GM12878 (cell line): ENCODE data around the gene SPA17.

Experiments used
- EZH2 ChIP-seq: IDR thresholded peaks from 2 replicates; pipeline ENCODE4 v1.6.1; 2012; ENCODE audit warnings: low read depth, mild to moderate bottlenecking, control low read depth, inconsistent platforms, low read length, borderline replicate concordance; ENCODE audit not compliant: control insufficient read depth
- JUNB ChIP-seq: IDR thresholded peaks from 2 replicates; pipeline ENCODE4 v1.6.1; 2016; ENCODE audit warnings: antibody characterized with exemption, mild to moderate bottlenecking
- POLR2AphosphoS5 ChIP-seq: IDR thresholded peaks from 2 replicates; pipeline ENCODE4 v1.6.1; 2011; ENCODE audit warnings: mild to moderate bottlenecking, low read length, inconsistent platforms
- TF ChIP-seq, protein P1 (sequence below), 3 experiments: IDR thresholded peaks in 2 of 3; conservative IDR thresholded peaks in 1 of 3; 2 replicates each; pipeline ENCODE4 v1.5.1; 2011; ENCODE audit warnings: low read depth in 3 of 3, low read length in 3 of 3, mild to moderate bottlenecking in 3 of 3, control low read depth in 2 of 3, moderate library complexity in 2 of 3, inconsistent platforms in 1 of 3, mixed read lengths in 1 of 3; ENCODE audit not compliant: control insufficient read depth in 2 of 3, insufficient read depth in 1 of 3; ENCODE audit errors: extremely low read depth in 1 of 3

DNA sequence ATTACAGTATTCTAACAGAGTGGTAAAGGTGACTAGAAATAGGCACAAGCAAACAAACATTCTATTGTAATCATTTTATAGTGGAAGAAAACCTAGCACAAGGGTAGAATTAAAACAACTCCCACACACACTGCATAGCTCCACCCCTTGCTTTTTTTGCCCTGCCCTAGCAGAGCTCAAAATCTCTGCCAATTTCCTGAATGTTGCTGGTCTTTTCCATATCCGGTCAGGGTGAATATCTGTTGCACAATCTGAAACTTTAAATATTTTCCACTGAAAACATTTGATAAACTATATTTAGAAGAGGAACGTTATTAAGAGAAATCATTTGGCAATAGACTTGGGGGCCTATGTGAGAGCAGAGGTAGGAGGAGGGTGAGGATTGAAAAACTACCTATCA, 2.7 kb downstream of the SPA17 start:
- TF ChIP-seq, protein P1, sequence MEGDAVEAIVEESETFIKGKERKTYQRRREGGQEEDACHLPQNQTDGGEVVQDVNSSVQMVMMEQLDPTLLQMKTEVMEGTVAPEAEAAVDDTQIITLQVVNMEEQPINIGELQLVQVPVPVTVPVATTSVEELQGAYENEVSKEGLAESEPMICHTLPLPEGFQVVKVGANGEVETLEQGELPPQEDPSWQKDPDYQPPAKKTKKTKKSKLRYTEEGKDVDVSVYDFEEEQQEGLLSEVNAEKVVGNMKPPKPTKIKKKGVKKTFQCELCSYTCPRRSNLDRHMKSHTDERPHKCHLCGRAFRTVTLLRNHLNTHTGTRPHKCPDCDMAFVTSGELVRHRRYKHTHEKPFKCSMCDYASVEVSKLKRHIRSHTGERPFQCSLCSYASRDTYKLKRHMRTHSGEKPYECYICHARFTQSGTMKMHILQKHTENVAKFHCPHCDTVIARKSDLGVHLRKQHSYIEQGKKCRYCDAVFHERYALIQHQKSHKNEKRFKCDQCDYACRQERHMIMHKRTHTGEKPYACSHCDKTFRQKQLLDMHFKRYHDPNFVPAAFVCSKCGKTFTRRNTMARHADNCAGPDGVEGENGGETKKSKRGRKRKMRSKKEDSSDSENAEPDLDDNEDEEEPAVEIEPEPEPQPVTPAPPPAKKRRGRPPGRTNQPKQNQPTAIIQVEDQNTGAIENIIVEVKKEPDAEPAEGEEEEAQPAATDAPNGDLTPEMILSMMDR (IDR thresholded peaks at IDR 0.05 in 2 of 3, conservative IDR thresholded peaks at IDR 0.05 in 1 of 3; ENCODE audit: control insufficient read depth in 2 of 3, extremely low read depth in 1 of 3, insufficient read depth in 1 of 3, low read depth in 3 of 3, low read length in 3 of 3), result no peak
- no peak for TF ChIP-seq EZH2
- TF ChIP-seq JUNB, result no peak
- TF ChIP-seq POLR2AphosphoS5, result no peak
